AG08395 (cell line): ENCODE results near the gene SORCS1.

Experiments
- DNase-seq: peaks from one replicate; pipeline ENCODE4 v3.0.0; 2012; ENCODE audit warnings: mixed read lengths, low spot score

Gene SORCS1

DNA sequence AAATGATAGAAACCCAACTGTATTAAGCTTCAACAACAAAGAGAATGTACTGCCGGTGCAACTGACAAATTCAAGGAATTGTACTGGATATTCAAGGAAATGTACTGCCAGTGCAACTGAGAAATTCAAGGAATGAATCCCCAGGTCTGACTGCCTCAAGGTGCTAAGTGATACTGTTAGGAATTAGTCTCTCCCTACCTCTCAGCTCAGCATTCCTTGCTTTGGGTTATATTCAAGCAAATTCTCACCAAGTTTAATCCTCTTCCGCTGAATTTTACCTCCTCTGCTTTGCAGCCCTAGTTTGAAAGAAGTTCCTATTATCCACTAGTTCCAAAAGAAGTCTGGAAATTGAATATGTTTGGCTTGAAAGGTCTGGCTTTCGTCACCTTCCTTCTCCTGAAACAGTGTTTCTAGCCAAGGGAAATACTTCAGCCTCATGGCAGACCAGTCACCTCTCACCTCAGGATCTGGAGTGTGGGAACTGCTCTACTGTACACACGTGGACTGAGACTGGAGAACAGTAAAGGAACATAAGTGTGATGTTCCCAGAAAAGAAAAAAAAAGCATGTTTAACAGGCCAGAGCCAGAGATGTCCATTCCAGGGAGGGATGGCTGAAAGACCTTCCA, 60.4 kb downstream of the SORCS1 start:
- no peak for DNase-seq

DNA sequence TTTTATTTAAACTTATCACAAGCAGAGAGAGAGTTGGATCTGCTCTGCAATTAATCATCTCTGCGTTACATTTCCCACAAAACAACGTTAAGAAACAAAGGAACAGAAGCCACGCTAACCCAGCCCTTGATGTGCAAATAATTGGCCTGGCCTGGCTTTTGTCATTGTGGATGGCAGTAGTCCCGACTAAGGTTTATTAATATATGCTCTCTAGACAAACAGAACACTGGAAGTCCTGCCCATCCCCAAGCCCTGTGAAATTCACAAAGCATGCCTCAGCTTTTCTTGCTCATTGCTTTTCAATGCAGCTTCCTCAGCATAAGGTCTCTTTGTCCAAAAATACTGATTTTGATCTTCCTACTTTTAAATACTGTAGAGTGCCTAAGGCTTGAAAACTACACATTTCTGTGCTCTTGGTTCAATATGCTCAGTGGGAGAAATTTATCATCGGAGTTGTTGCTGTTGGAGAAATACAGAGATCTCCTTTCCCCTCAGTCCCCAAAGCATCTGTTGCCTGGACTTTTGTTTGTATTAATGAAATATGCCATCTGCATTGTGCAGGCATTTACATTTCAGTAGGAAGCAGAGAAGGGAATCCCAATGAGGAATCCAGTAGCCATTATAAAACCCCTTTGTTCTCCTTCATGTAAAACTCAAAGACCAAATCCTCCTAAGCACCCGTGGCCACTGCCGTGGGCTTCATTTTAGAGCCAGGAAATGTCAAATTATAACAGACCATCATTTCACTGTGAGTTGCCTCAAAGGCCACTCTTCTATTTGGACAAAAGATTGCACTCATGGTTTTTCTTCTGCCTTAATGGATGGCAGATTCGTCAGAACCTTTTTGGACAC, 61.1 kb downstream of the SORCS1 start:
- no peak for DNase-seq

DNA sequence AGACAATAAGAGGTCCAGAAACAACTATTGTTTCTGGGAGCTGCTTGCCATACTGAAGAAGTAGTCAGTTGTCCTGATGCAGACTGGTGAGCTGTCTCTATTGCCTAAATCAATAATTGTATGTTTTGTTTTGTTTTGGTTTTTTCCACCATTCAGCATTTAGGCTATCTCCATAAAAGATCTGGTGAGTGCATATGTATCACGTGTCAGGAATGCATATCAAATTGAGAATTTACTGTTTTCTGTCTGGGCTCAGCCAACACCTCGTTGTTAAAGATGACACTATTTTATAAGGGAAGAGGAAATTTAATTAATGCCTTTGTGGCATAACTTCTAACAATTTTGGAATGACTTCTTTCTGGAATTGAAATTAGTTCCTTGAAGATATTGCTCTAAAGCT, 66.2 kb downstream of the SORCS1 start:
- DNase-seq = no peak

DNA sequence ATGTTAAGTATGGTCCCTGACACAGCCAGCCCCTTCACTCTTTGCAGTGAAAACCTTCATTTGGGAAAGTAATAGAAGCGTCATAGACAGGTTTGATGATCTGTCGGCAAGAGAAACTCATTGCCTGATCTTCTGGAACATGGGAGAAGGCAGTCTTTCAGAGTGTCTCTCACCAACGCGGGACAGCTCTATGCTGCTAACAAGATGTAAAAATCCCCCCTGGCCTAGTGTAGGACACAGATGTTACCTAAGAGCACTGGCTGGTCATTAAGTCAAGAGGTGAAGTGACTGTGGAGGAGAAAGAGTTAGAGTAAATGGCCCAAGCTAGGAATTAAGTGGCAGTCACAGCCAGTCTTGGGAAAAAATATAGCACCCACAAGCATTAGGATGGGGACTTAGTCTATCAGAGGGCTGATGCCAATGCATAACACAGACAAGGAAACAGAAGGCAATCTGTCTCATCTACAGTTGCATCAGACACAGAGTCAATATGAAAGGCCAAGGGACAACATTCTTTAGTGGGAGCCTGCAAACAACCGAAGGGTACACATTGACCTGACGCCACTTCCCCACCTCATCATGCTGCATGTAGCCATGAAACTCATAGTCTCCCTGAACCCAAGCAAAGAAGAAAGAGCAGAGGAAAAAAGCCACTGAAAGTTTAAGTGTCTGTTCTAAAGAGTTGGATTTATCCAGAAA, 69.5 kb downstream of the SORCS1 start:
- DNase-seq = no peak

DNA sequence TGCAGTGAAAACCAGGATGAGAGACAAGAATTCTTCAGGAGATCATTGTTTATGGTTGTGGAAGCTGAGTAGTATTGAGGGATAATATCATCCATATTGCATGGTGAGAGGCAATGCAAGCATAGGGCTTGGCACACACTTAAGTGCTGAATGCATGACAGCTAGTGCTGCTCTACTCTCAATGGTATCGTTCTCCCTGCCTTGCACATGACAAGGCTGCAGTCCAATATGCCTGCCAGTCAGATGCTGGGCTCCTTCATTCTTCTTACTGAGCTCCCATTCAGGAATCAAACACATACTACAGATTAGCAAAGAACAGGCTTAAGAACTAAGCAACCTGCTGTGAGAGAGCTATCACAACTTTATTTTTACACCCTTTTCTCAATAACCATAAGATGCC, 72.2 kb downstream of the SORCS1 start:
- DNase-seq = no peak

DNA sequence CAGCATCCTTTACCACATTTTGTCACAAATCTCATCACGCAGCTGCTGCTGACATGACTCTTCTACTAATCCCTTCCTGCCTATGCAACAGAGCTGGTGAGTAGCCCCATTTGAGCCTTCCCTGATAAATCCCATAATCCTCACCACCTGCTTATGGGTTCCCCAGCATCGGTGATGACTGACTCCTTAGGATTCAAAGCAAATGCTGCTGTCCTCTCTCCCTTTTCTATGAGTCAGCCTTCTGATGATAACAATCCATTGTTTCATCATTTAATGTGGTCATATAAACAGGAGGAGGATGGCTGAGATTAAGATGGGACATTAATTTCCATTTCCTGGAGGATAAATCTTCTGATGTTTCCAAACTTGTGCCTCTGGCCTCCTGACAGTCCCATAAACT, 73.4 kb downstream of the SORCS1 start:
- no peak for DNase-seq

DNA sequence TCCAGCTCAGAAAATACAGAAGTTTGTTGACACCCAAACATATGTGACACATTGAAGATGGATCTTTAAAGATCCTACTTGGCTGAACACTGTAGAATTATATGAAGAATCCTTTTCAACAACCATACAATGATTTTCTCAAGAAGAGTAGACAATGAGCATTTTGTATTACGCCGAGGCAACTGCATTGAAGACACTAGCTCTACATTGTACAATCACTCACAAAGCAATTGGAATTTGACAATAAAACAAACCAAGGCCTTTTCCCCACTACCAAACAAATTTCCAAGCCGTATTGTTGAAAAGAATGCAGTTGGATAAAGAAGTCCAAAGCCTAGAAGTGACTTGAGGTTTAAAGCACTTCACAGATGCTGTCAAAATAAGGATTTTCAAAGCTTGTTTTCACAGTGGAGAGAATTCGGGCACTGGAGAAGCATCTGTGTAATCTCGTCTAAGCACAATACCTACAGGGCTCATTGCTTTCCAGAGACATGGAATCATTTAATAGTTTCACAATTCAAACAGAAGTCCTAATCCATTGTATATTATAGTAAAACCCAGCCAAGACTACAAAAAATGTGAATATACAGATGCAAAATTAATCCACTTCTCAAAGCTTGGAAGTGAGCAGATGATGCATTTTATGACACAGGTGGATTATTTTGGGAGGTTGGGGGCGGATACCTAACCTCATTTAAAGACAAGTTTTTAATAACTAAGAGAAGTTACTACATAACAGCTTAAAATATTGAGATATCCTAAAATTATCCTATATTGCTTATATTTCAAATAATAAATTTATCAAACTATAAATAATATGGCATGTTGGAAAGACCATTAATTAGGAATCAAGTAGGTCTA, 78.6 kb downstream of the SORCS1 start:
- DNase-seq = no peak

DNA sequence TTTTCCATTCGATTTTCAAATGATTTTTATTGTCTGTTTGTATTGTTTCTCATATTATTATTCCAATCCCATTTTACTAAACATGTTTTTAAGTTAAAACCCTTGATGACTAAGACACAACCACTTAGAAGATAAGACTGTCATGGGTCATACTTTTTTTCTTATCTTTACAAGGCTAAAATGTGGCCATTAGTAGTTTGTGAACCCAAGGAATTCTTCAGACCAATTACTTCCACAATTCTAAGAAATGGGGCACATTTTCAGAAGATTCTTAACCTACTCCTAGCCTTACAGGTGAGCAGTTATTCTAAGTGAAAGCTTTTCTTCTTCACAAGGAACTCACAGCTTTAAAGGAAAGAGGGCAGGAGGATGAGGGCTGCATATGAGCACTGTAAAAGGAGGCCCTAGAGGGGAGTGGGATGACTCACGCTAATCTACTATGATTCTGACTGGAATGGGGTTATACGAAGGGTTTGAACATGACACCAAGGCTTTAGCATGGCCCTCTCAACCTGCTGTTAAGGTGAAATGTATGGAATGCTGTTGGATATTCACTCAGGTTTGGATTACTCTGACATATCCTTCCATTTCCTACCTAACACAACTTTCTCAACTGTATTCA, 81.0 kb downstream of the SORCS1 start:
- no peak for DNase-seq

DNA sequence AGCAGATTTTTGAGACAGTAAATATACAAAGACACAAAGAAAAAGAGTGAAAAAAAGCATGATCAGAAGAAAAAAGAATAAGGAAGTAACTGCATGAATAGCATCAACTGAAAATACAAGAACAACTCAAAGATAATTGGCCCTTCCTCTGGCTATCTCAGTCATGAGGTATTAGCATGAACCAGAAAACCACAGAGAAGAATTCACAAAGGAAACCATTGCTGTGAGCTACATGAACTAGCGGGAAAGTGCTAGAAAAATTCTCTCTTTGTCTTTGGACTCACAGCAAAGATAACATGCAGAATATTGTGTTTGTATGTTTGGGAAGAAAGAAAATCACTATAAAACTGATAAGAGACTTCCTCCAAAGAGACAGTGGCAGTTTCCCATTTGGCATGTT, 82.9 kb downstream of the SORCS1 start:
- DNase-seq = no peak

DNA sequence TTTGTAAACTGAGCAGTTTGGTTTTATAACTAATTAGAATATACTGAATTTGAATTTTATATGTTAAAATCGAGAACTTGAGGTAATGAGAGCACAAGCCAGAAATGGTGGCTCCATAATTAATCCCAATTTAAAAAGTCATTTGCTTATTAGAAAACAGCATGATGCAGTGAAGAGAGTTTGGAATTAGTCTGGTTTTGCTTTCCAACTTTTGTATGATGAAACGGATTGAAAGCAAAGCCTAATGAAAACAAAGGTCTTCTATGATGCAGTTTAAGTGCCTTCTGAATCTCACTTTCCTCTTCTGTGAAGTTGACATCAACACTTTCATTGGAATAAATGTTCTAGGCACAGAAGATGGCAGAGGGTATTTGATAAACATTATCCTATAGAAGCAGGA, 89.4 kb downstream of the SORCS1 start:
- DNase-seq = no peak

DNA sequence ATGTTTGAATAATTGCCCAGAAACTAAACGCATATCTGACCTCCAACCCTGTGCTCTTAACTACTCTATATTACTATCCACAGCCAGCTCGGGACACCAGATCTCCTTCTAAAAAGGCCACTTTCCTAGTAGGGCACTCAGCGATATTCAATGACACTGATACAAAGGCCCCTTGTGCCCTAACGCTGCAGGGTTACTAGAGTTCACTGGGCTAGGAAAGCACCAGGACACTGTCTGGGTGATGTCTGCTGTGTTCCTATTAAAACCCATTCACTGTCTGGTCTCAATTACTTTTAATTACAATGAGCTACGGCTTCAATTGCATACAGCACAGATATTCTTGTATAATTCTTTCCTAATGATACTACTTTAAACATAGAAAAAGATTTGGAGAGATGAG, 91.7 kb downstream of the SORCS1 start:
- DNase-seq = no peak

DNA sequence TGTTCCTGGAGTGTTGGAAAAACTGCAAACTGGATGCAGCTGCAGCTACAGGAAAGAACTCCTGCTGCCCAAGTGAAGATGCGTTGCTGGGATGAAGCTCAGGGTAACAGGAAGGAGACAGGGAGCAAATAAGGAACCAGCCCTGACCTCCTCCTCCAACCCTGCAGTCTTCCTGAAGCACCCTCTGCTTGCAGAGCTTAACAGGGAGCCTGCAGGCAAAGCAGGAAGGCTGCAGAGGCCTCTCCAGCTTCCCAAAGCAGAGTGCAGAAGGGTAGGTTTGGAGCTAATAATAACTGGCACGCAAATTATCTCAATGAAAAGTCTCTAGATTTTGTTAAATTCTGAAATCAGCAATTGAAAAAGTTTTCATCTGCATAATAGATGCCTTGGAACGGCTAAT, 92.5 kb downstream of the SORCS1 start:
- DNase-seq = no peak

DNA sequence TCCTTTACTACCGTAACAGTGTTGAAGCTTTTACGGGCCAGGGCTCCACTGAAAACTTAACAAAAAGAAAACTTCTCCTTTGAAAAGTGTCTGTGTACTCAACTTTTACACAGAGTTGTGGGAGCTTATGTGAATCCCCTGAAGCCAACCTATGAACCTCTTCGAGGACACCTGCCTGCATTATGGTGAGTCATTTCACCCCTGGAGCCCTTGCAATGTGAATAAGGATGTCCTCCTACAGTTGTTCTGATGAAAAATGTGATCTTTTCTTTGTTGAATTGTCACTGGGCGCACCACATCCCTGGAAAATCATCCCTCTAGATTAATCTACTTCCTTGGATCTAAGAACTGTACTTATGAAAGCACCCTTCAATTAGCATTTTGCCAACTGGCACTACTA, 93.2 kb downstream of the SORCS1 start:
- no peak for DNase-seq

DNA sequence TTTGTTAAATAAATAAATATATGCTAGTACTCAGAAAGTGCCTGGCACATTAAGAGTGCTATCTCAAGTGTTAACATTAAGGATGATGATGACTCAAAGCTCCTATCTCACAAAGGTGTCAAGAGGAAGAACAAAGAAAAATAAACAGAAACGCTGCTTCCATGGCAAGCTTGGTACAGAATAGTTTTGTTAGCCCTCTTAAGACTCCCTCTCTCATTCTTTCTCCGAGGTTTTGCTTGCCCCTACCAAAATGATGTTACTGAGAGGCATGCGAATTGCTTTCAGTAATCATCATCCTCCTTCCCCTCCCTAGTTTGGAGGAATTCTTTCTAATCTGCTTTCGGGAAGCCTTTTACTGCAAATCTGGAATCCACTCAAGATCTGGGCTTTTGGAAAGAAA, 96.7 kb downstream of the SORCS1 start:
- no peak for DNase-seq

DNA sequence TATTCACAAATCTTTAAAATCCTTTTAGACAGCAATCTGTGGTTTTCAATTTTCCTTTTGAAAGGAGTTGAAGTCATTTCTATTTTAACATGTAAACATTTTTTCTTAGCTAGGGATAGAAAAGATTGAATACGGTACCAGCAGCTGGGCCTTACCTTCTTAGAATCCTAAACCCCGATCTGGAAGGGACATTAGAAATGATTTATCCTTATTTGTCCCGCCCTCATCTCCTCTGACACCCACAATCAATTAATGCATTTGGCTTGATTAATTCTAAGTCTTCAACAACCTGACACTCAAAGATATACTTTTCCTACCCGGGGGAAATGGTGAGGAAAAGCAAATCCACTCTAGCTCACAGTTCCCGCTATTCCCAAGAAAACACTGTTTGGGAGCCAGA, 100.4 kb downstream of the SORCS1 start:
- no peak for DNase-seq

DNA sequence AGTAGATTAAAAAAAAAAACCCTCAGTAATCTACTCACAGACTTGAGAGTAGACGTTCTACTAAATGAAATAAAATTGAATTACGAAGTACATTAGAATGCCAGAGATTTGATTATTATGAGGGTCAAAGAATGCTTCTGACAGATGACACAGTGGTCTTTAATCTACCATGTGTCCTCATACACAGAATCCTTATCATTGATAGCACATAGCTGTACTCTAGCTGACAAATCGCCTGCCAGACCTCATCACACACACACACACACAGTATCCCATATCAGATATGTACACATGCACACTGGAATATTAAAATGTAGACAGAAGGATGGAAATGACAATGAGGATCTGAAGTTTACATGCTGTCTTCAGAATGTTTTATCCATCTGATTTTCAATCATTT, 104.6 kb downstream of the SORCS1 start:
- DNase-seq = no peak

DNA sequence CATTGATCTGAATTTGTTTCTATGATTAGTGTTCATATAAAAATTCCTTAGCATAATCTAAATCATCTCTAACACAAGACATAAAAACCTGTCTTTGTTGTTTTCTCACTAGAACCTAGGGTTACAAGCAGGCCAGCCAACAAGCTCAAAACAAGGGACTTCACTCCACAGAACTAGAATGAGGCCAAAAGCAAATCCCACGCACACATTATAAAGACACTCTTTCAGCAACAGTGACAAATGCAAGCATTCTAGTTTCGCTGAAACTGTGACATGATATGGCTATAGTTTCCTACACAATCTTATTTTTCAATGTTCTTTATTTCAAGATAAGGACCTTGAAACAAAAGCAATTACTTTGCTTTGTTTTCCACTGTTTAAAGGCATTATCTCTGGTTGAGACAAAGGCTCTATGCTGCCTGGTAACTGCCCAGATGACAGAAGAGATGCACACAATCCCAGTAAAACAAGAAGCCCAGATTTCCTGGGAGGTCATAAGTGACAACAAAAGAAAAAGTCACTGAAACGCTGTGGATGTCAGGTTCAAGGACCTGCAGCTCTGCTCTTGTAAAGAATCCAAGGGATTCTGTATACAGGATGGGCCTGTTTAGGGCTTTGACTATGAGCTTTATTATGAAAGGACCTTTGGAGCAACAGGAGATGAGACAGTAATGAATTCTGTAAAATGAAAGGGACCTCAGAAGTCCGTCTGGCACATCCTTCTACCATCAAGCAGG, 105.3 kb downstream of the SORCS1 start:
- no peak for DNase-seq

DNA sequence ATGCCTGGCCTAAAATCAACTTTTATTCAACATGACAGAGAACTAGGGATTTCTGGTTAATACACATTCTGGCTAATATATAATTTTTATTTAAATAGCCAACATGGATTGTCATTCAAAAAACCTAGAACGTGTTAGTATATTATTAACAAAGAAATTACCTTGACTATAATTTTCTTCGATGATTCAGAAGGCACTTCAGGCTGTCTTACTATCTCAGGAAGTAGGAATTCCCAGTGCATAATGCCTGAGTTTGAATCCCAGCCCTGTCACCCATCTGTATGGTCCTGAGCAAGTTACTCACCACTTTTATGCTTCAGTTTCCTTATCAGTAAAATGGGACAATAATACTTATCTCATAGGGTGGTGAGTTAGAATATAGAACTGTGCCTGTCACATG, 106.2 kb downstream of the SORCS1 start:
- no peak for DNase-seq

DNA sequence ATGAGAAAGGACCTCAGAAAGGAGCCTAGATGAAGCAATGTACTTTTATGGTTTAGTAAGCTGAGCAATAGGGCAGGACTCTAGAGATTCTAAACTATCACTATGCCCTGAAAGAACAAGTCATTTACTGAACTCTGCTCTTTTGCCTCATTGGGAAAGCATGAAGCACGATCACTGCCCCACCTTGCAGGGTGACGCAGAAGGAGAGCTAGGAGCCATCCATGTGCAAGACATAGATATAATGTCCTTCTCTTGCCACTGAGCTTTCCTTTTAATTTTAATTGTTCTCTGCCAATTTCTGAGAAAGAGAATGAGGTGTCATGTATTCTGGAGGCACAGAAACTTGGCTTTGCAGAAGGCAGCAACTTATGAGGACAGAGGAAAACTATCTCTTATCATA, 108.3 kb downstream of the SORCS1 start:
- DNase-seq = no peak

DNA sequence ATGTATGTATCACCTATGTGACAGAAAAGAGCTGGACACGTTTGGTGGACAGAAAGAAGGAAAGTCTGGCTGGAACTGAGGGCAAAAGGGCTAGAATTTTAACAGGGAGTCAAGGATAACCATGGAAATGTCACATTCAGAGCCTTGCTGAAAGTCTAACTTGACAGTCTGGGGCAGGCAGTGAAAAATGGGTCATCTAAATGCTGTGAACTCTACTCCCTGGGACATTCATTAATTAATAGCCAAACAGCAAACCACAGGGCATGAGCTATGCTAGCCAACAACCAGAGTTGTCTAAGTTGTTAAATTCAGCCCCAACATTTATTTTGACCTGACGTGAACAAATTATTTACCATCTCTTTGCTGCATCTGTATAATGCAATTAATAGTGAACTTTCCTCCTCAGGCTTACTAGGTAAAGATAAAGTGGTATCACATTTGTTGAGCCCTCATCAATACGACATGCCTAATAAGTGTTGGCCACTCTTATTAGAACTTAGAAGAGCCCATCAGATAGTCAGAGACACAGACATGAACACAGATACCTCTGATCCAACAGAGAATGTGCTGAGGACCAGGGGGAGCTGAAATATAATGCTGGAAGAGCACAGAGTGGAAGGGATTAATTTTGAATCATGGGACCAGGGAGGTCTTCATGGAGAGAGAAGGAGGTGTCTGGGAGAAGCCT, 109.9 kb downstream of the SORCS1 start:
- DNase-seq = no peak

DNA sequence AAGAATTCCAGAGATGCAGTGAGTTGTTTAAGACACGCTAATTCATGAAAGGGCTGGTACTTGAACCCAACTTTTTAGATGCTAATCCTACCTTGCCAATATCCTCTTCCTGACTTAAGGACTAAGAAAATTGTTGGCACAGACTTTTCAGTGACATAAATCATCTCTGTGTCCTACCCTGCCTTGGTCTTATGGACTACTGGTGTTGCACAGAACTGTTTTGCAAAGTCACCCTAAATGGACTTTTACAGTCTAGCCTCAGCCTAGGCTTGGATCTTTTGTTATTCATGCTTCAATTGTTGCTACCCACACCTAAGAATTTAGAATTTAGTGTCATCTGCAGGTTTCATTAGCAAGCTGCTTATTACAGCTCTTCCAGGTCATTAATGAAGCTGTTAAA, 112.7 kb downstream of the SORCS1 start:
- DNase-seq = no peak
